ENCODE measurements around the gene PCDHB2.
"Not testable (repeated sequence)": the region's sequence is repeated elsewhere in the genome, so short reads cannot be mapped to it uniquely, and the experiment has no call there.

Gene PCDHB2

GRCh38 chr5:141094481-141095262 lies at the start of gene PCDHB2:
PCDHB2 (plus strand) TSS chr5:141094615; CDS start chr5:141094791, 176 bp downstream.
- DNase-seq (ENCODE audit: low read depth), result no peak

- DNase-seq (ENCODE audit: low read depth), result no peak
These were observed 43.5 kb upstream of the PCDHB2 start, which contains the start of gene PCDHB1 for GRCh38 chr5:141050622-141051520. PCDHB1 (plus strand) TSS chr5:141051374; CDS start chr5:141051471, 97 bp downstream.

GRCh38 chr5:141051521-141051866 lies 42.9 kb upstream of the PCDHB2 start:
- no peak for DNase-seq (ENCODE audit: low read depth)

- DNase-seq (ENCODE audit: low read depth), result no peak
These were observed 16.6 kb upstream of the PCDHB2 start for GRCh38 chr5:141077826-141078225.

GRCh38 chr5:141082228-141082627 lies 12.2 kb upstream of the PCDHB2 start:
- no peak for DNase-seq (ENCODE audit: low read depth)

GRCh38 chr5:141084487-141084989 lies 9.9 kb upstream of the PCDHB2 start:
- DNase-seq (ENCODE audit: low read depth), result peak; percentile 2

GRCh38 chr5:141095263-141095641 lies 837 bp downstream of the PCDHB2 start:
- DNase-seq (ENCODE audit: low read depth), result no peak

GRCh38 chr5:141096181-141096580 lies 1.8 kb downstream of the PCDHB2 start:
- not testable (repeated sequence) for DNase-seq (ENCODE audit: low read depth)

- not testable (repeated sequence) for DNase-seq (ENCODE audit: low read depth)
These were observed 2.2 kb downstream of the PCDHB2 start for GRCh38 chr5:141096586-141096985.

GRCh38 chr5:141100243-141100805 lies 5.9 kb downstream of the PCDHB2 start, which contains the start of gene PCDHB3:
PCDHB3 (plus strand) TSS chr5:141100473; CDS start chr5:141100650, 177 bp downstream.
- DNase-seq (ENCODE audit: low read depth), result peak; percentile 14

GRCh38 chr5:141101059-141101458 lies 6.6 kb downstream of the PCDHB2 start:
- no peak for DNase-seq (ENCODE audit: low read depth)

- DNase-seq (ENCODE audit: low read depth), result not testable (repeated sequence)
These were observed 7.7 kb downstream of the PCDHB2 start for GRCh38 chr5:141102070-141102469.

- not testable (repeated sequence) for DNase-seq (ENCODE audit: low read depth)
These were observed 8.1 kb downstream of the PCDHB2 start for GRCh38 chr5:141102471-141102870.

- no peak for DNase-seq (ENCODE audit: low read depth)
These were observed 10.9 kb downstream of the PCDHB2 start for GRCh38 chr5:141105350-141105749.

GRCh38 chr5:141119250-141119649 lies 24.8 kb downstream of the PCDHB2 start:
- DNase-seq (ENCODE audit: low read depth), result no peak

- no peak for DNase-seq (ENCODE audit: low read depth)
These were observed 27.1 kb downstream of the PCDHB2 start, which contains the start of gene PCDHB4 for GRCh38 chr5:141121563-141121962. PCDHB4 (plus strand) TSS chr5:141121818; CDS start chr5:141121999, 181 bp downstream.

GRCh38 chr5:141121985-141122384 lies 27.6 kb downstream of the PCDHB2 start:
- DNase-seq (ENCODE audit: low read depth), result no peak

GRCh38 chr5:141123396-141124135 lies 29.2 kb downstream of the PCDHB2 start:
- not testable (repeated sequence) for DNase-seq (ENCODE audit: low read depth)

- no peak for DNase-seq (ENCODE audit: low read depth)
These were observed 32.9 kb downstream of the PCDHB2 start for GRCh38 chr5:141127305-141127704.

- no peak for DNase-seq (ENCODE audit: low read depth)
These were observed 40.8 kb downstream of the PCDHB2 start, which contains the start of gene PCDHB5 for GRCh38 chr5:141135030-141135717. PCDHB5 (plus strand) TSS chr5:141135206; CDS start chr5:141135435, 229 bp downstream.

Measured in stimulated activated CD8-positive, alpha-beta memory T cell treated with anti-CD3 and anti-CD28 coated beads, Interleukin-4, amount 100 ng/mL, for 24 hours (primary cell).